GF-D8 (cell line): Measurements from ENCODE around the gene TCP11X1.
"Not testable (repeated sequence)": the region's sequence is repeated elsewhere in the genome, so short reads cannot be mapped to it uniquely, and the experiment has no call there.

Experiments
- DNase-seq: peaks from one replicate; lab custom pipeline; 2025; lab: John Stamatoyannopoulos, UW

Gene TCP11X1

GRCh38 chrX:102214986-102215385 is at the start of gene TCP11X1:
TCP11X1 (plus strand) TSS chrX:102215301.
- not testable (repeated sequence) for DNase-seq

- DNase-seq: no peak
These were observed 29.0 kb upstream of the TCP11X1 start for GRCh38 chrX:102185967-102186720.

- not testable (repeated sequence) for DNase-seq
These were observed 7.2 kb upstream of the TCP11X1 start for GRCh38 chrX:102207940-102208339.

- DNase-seq: not testable (repeated sequence)
These were observed 1.4 kb downstream of the TCP11X1 start for GRCh38 chrX:102216497-102216896.

GRCh38 chrX:102235678-102236077 is 20.6 kb downstream of the TCP11X1 start:
- DNase-seq: not testable (repeated sequence)

GRCh38 chrX:102240265-102240664 is 25.2 kb downstream of the TCP11X1 start:
- DNase-seq: not testable (repeated sequence)

- DNase-seq: not testable (repeated sequence)
These were observed 31.8 kb downstream of the TCP11X1 start, which contains the start of gene NXF2 for GRCh38 chrX:102246893-102247292. NXF2 (plus strand) TSS chrX:102247167; CDS start chrX:102307079, 59,912 bp downstream.

- not testable (repeated sequence) for DNase-seq
These were observed 57.1 kb downstream of the TCP11X1 start for GRCh38 chrX:102272231-102272630.
